ENCODE results near the gene PHC2. TPM values are rescaled to one million over a fixed set of nuclear protein-coding genes. Genes with fewer than 3 reads are reported as not detected.

The PHC2 gene
- total RNA-seq: 80.6 and 84.7 TPM in 2 replicates

DNA sequence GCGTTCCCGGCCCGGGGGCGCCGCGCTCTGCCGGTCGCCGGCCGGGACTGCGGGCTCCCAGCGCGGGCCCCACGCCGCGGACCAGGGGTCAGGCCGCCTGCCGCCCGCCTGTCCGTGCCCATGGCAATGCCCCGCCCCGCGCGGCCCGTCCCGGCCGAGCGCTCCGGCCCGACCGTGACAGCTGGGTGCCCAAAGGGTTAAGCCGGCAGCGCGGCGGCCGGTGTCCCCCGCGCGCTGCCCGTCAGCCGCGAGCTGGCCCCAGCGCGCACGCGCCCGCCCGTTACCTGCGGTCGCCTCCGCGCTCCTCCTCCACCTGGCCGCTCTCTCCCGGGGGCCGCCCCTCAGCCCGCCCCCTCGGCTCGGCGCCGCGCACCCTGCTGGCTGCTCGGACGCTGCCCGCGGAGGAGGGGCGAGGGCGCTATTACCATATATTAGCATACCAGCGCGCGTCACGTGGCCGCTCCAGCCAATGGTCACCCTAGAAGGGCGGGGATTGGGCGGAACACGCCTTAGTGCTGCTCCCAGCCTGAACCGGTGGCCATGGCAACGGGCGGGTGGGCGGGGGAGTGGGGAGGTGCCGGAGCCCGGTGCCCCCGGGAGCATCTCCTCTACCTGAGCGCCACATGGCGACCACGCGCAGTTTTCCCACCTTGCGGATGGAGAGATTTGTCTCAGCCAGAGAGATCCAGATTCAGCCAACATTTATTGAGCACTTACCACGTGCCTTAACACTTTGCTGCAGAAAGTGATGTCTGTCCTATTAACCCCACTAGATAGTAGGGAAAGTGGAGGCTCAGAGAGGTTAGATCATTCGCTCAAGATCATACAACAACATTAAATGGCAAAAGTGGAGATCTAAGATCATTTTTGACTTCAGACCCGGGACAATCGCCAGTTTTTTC is at the start of gene PHC2:
Gene PHC2 (minus strand): TSS at position 404 of the 902 bp plus-strand sequence. CDS start 55,556 bp downstream, outside the sequence.
- DNase-seq (ENCODE audit: low read depth, low spot score): peak; percentile 82

DNA sequence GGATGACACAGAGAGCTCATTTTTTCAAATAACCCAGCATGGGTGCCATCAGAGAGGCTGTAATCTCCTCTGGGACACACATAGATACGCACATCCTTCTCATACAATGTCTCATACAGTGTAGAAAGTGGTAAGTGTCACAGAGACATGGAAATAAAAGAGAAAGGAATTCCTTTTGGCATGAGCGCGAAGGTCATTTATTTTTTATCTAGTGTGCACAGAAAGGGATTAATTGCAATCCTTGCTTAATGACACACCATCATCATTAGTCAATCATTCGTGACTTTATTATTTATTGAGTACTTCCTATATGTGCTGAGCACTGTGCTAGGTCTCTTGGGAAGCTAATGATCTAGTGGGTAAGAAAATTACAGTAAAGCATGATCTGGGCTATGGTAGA is 46.6 kb upstream of the PHC2 start:
- DNase-seq (ENCODE audit: low read depth, low spot score): no peak

DNA sequence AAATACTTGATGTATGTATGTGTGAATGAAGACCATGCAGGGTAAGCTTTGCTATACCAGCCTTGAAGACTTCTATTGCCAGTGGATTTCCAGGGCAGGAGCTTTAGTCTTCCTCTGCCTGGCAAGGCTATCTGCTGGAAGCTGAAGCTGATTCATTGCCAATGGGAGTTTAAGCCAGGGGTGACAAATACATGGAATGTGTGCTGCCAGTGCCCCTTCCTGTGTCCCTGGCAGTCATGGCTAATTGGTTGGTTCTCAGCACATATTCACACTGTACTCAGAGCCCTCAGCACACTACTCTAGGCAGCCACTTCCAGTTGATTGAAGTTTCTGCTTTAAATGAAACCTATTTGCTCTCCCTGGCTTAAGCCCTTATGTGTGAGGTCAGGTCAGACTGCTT is 43.0 kb upstream of the PHC2 start:
- no peak for DNase-seq (ENCODE audit: low read depth, low spot score)

DNA sequence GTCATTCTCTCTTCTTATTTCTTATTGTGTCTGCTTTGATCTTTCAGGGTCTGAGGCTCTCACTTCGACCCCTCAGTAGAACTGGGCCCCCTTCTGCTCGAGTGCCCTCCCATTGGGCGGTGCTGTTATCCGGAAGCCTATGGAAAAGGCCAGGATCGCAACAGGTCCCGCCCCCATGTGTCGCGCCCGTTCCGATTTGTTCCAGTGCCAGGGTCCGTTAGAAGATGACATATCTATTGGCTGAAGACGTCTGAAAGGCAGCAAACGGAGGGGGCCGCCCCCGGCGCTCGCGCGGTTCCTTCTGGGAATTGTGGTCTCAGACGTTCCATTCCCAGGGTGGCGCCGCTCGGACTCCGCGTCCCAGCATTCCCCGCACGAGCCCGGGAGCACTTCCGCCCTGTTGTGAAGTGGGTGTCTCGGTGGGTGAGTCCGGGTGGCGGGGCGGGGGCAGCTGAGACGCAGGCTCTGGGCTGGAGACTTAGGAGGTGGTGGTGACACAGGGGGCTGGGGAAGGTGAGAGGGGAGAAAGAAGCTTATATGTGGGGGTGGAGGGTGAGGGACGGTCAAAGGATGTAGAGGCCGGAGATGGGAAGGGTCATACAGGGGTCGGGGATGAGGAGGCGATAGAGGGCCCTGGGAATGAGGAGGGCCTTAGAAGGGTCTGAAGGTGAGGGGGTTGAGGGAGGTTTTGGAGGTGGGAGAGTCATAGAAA is 41.5 kb upstream of the PHC2 start, which contains the start of gene ZSCAN20:
Gene ZSCAN20 (plus strand): TSS at position 377 of the 712 bp plus-strand sequence. CDS start 6,644 bp downstream, outside the sequence.
- DNase-seq (ENCODE audit: low read depth, low spot score): peak; percentile 96

DNA sequence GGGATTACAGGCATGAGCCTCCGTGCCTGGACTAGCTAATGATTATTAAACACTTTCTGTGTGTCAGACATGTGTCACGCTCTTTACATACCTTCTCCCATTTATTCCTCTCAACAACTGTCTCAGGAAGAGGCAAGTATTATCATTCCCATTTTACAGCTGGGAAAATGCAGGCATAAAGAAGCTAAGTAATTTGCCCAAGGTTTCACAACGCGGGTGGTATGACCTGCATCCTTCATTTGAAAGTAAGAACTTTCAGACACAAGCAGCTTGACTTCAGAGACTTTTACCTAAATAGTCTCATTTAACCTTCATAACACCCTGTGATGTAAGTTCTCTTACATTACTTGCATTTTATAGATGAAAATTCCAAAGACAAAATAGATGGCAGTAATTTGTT is 40.5 kb upstream of the PHC2 start:
- no peak for DNase-seq (ENCODE audit: low read depth, low spot score)

- DNase-seq (ENCODE audit: low read depth, low spot score): peak; percentile 44
These were observed 39.7 kb upstream of the PHC2 start for GRCh38 chr1:33470495-33471012.

DNA sequence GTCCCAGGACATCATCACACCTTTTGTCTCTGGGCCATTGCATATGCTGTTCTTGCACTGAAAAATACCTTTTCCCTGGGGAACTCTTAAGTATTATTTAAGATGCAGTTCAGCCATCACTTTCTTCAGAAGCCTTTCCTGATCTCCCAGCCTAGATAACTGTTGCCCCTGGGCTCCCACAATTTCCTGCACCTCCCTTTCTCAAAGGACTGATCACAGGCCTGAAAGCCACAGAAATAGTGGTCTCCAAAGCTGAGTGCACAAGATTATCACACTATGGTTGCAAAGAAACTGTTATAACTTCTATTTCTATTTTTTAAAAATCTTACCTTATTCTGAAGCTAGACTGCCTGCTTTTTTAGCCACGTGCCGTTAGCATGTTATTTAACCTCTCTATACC is 38.8 kb upstream of the PHC2 start:
- DNase-seq (ENCODE audit: low read depth, low spot score): no peak

- no peak for DNase-seq (ENCODE audit: low read depth, low spot score)
These were observed 38.1 kb upstream of the PHC2 start for GRCh38 chr1:33468967-33469366.

DNA sequence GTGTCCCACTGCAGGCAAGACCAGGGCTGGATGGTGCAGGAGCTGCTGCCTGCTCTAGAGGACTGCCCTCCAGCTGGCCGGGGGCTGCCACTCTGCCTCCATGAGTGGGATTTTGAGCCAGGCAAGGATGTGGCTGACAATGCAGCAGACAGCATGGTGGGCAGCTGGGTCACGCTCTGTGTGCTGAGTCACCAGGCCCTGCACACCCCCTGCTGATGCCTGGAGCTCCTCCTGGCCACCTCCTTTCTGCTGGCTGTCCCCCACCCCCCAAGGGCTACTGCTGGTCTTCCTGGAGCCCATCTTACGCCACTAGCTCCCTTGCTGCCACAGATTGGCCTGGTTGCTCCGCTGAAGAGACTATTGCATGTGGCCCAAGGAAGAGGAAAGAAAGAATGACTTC is 37.6 kb upstream of the PHC2 start:
- no peak for DNase-seq (ENCODE audit: low read depth, low spot score)

DNA sequence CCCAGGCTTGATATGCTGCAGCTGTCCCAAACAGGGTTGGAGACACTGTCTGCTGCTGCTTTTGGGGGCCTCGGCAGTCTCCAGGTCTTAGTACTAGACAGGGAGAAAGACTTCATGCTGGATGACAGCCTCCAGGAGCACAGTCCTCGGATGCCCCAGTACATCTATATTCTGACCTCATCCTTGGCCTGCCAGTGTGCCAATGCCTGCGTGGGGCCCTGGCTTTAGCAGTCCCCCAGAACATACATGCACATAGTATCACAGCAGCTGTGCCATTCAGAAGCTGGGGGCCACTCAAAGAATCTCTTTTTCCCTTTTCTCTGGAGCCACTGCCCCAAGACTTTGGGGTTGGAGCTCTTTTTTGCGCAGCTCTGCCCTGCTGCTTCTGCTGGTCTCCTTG is 37.1 kb upstream of the PHC2 start:
- no peak for DNase-seq (ENCODE audit: low read depth, low spot score)

DNA sequence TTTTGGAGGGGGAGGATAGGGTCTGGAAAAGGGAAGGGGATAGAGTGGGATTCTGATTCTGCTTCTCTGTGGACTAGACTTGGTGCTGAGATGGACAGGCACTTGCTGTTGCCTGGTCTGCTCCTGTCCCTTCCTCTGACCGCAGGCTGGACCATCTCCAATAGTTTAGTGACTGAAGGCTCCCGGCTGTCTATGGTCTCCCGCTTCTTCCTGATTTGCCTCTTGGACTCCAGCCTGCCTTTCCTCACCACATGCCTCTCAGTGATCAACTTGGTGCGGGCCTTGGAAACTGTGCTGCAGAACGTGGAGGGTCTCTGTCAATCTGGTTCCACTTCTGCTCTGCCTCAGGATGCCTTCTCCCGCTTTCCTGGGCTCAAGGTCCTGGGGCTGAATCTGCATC is 35.3 kb upstream of the PHC2 start:
- DNase-seq (ENCODE audit: low read depth, low spot score): no peak

GRCh38 chr1:33465316-33465715 is 34.4 kb upstream of the PHC2 start:
- DNase-seq (ENCODE audit: low read depth, low spot score): no peak

- DNase-seq (ENCODE audit: low read depth, low spot score): no peak
These were observed 33.7 kb upstream of the PHC2 start for GRCh38 chr1:33464552-33464951.

GRCh38 chr1:33462405-33463164 is 31.7 kb upstream of the PHC2 start:
- DNase-seq (ENCODE audit: low read depth, low spot score): no peak

- DNase-seq (ENCODE audit: low read depth, low spot score): no peak
These were observed 30.2 kb upstream of the PHC2 start for GRCh38 chr1:33460947-33461629.

- DNase-seq (ENCODE audit: low read depth, low spot score): no peak
These were observed 29.2 kb upstream of the PHC2 start for GRCh38 chr1:33460144-33460543.

DNA sequence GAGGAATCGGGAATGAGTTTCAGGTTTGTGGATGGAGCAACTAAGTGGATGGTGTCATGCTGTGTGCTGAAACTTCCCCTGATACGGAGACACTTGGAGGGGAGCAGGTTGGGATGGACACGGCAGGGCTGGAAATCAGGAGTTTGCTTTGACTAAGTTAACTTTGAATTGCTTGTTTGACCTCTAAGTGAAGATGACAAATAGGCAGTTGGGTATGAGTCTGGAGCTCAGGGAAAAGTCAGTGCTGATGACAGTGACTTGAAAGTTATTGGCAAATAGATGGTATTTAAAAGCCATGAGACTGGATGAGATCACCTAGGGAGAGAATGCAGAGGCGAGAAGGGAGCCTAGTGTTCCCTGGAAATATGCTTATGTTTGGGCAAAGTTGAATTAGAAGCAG is 28.8 kb upstream of the PHC2 start:
- no peak for DNase-seq (ENCODE audit: low read depth, low spot score)

DNA sequence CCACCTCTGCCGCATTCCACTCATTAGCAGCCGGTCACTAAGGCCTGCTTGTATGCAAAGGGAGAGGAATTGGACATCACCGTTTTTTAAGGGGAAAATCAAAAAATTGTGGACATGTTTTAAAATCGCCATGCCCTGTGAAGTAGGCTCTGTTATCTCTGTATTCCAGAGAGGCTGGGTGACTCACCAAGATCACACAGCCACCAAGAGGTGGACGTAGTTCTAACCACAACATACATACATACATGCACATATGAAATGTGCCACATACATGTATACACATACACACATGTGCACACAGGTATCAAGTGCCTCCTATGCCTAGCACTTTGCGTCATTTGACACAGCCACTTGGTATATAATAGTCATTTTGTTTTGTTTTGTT is 25.6 kb upstream of the PHC2 start:
- DNase-seq (ENCODE audit: low read depth, low spot score): no peak

GRCh38 chr1:33455539-33456501 is 24.9 kb upstream of the PHC2 start:
- peak; percentile 29 for DNase-seq (ENCODE audit: low read depth, low spot score)
